ENCODE measurements around the gene GSAP.

Gene GSAP

DNA sequence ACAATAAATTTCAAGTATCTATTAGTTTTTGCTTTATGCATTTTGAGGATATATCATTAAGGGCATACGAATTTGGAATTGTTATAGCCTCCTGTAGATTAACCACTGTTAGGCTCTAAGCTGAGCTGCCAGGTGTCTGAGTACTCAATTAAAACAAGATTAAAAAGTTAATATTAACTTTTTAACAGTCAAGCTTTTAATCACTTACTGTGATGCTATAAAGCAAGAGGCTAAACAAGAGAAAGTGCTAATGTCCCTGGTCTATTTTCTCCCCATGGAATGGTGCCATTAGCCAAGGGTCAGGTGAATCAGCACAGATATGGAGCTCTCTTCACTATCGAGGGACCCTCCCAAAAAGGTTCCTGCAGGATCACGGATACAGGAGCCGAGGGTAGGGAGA, 9.7 kb downstream of the GSAP start:
- DNase-seq, result no peak

DNA sequence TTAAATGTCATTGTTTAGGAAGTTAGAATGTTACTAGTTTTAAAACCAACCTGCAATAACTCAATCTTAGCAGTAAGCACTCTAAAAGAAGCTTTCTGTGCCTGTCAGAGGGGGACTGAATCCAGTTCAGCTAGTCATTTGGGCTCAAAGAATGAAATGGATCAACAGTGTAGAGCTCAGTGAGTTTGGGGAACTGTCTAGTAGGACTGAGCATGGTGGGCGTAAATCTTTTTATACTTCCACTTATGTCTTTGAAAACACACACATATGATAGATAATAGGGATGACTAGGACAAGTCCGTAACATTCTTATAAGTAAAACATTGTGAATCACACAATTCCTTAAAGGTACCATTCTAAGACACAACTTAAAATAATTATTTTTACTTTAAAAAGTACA, 11.5 kb downstream of the GSAP start:
- no peak for DNase-seq

DNA sequence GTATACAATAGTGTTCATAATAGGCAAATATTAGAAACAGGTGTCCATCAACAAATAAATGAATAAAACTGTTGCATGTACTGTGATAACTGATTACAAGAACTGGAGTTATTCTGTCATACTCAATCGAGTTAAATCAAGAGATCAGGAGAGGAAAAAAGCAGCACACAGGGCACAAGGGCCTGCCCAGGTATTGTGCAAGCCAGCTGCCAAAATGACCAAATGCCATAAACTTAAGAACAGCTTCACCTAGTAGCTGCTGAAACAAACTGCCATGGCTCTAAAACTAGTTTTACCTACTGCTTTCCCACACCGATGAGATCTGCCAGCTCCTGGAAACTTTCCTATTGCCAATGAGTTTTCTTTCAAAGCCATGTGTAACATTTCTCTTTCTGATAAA, 12.2 kb downstream of the GSAP start:
- no peak for DNase-seq

DNA sequence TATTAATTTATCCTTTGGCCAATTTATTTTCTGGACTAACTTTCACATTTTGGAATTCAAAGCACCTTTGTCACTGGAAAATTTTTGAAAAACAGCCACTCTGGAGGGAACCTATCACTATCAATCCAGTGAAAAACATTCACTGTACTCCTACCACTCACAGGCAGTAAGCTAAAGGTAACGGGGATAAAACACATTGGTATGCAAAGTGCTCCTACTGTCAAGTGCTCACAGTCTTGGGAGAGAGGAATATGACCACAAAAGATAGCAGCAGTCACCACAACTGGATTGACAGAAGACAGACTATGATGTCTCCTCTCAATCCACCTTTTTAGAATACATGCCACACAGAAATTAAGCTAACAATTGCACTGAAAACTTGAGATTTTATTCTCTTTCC, 13.3 kb downstream of the GSAP start:
- DNase-seq, result no peak

DNA sequence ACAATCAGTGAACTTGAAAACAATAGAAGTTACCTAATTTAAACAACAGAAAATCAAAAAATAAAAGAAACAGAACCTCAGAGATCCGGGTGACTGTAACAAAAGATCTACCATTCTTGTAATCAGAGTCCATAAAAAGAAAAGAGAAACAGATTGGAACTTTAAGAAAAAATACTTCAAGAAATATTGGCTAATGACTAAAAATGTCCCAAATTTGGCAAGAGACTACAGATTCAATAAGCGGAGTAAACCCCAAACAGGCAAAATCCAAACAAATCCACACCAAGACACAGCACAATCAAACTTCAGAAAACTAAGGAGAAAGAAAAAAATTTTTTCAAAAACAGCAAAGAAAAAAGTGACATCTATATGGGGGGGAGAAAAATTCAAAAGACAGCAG, 15.1 kb downstream of the GSAP start:
- no peak for DNase-seq

DNA sequence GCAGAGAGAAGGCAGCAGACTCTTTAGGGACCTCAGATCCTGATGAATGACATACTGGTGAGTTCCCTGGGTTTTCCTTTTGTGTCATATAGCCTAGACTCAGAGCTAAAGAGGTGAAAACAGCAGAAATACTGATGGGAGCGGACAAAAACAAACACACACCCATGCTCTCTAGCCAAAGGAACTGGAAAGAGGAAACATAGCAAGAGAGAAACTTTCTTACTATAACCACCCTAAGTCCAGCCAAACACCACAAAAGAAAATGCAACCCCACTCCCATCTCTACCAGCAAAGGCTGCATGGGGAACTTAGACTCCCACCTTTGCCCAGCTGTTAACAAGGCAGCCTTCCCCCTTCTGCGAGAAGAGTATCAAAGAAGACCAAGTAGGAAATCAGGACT, 16.3 kb downstream of the GSAP start:
- no peak for DNase-seq

DNA sequence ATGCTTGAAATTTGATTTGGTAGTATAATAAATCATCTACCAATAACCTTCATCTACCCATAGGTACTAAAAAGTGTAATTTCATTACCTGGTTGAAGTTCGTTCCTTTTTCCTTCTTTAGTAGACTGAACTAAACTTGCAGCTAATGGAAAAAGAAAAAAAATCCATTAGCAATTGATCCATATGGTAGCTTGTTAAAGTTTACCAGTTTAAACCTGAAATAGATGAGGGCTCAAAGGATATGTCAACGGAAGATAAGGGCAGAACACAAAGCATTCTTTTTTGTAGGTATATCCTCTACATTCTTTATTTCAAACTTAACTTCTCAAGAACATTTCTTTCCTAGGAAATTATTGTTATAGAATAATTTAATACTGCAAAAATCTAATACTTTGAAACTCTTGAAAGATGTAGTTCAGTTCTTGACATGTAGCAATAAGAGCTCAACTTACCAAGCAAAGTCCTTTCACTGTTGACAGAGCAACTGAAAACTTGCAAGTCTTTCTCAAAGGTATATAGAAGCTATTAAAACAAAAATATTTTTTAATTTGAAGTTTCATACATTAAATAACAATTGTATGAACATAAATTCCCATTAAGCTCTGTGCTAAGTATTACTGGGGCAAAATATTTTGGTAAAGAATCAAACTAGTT, 19.1 kb downstream of the GSAP start:
- no peak for DNase-seq

DNA sequence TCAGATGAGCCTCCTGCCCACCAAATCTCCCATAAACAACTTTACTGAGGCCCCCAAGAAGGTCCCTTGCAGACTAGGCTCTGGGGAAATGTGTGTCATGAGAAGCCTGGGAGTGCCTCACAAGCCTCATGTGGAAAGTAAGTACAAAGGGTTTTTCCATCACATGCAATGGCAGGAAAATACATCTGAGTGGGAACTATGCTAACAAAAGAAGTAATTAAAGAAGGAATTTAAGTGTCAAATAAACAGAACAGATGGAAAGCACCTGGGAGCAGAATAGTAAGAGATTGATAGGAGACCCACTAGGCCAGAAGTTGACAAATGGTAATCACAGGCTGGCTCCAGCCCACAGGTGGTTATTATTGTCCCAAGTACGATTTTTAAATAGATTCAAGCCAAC, 20.5 kb downstream of the GSAP start:
- DNase-seq, result no peak

DNA sequence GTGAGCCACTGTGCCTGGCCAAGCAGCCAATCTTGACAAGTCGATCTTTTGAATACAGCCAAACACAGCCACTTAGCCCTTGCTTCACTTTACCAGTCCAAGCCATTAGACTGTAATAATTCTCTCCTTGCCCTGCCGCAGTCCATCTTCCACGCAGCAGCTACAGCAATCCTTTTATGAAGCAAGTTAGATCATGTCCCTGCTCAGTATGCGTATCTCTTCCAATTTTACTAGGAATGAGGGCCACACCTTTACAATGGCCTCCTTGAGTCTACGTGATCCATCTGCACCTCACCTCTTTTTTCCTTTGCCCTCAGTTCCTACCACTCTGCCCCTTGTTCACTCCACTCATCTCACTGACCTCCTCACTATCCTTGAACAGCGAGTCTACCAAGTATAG, 22.2 kb downstream of the GSAP start:
- no peak for DNase-seq

DNA sequence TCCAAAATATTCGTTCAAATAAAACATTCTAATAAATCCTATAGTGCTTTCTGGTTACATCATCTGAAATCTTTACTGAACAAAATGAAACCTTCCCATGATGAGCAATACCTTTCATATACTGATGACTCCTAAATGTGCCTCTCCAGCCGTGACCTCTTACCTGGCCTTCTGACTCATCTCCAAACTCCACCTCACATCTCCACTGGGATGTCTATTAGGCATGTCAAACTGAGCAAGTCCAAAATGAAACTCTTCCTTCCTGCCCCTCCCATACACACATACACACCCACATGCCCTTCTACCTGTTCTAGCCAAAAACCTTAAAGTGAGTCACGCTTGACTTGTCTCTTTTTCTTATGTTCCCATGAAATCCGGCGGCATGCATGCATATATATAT, 22.9 kb downstream of the GSAP start:
- no peak for DNase-seq

DNA sequence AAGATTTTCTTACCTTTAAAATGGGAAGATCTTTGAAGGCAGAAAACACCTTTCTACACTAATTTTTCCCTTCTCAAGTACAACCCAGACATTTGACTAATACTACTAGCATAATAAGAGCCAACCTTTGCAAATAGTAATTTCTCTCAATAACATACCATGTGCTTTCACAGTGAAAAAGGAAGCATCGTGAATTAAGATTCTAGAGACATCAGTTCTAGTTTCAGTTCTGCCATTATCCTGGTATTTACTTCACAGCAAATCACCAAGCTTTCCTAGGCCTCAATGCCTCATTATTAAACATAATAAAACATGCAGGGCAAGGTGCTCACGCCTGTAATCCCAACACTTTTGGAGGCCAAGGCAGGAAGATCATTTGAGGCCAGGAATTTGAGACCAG, 24.9 kb downstream of the GSAP start:
- DNase-seq, result no peak

DNA sequence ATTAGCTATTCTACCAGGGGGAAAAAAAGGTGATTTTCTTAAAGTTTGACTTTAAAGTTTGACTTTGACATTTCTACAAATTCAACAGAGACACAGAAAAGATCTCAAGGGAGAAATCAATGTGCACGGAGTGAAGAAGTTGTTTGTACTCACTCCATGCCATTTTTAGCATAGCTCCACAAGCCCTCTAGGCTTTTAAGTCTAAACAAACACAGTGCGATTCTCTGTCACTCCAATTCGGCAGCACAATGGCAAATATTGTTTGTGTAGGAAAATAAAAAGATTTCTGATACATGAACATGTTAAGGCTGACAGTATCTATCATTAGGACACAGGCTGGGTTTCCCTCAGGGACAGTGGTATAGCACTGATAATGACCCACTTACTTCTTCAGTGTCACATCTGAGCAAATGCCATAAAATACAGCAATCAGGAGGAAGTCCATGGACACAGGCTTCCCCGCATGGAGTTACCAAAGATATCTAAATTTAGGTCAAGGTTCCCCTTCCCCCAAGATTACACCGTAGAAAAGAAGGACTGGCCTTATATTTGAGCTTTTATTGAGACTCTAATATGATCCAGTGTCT, 28.0 kb downstream of the GSAP start:
- DNase-seq, result no peak

DNA sequence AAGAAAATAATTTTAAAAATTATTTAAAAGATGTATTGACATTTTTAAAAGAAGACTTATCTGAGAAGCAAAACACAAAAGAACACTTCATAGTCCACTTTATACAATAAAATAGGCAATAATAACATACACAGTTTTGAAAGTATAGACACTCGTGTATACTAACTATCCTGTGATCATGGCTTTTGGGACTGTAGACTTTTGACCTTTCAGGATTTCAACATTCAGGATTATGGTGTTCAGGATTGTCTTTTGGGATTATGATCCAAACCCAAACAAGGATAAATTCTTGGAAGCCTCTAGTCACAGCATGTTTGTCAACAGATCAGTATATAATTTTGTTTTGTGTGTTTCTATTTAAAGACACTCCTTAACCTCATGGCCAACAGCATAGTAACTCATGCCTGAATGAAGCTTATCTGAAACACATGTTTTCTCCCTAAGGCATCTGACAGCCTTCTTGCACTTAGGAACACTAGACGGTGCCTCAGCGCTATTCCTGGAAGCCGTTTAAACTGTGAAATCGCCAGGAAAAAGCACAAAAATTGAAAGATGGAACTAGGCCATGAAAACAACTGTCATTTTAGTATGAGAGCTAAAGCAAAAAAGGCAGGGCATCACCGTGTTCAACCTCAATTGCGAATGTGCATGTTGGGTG, 29.9 kb downstream of the GSAP start:
- no peak for DNase-seq

DNA sequence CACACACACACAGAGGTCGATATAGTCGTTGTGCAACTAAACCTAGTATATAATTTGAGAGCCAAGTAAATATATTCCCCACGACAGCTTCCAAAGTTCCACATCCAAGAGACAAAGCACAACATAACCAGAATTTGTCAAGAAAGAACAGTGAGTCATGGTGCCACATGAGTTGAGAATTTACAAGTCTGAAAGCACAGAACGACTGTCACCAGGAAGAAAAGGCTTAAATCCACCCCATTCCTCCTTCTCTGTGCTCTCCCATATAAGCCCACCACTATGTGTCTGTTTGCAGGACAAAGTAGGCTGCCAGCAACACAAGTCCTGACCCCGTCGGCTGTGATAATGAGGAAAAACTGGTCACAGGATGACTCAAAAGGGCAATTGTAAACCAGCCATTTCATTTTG, 32.8 kb downstream of the GSAP start:
- DNase-seq, result no peak

DNA sequence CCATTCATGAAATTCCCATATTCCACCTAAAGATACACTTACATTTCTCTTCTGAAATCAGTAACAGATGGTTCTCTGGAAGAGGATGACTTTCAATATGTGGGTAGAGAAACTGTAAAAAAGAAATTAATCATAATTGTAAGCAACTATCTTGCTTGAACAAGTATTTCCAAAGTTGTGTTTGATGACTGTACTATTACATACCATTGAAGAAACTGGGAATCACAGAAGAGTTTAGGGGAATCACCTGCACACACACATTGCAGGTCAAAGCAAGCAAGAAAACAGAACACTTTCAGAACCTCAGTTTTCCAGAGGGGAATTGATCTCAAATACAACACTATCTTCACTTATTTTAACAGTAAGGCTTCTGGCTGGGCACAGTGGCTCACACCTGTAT, 33.6 kb downstream of the GSAP start:
- no peak for DNase-seq

DNA sequence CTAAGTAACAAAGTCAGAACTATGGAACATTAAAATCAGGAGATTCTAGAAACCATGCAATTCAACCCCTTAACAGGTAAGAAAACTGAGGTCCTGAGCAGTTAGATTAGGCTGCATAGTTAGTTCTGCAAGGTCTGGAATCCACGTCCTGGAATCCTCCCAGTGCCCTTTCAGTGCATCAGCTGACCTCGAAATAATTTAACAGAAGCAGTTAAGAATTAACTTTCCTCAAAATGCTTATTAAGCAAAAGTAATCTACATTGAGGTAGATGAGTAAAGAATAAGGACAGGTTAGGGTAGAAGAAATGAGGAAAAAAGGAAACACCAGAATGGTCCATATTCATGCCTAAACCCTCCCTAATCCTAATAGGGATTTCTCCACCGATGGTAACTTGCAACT, 37.6 kb downstream of the GSAP start:
- no peak for DNase-seq

DNA sequence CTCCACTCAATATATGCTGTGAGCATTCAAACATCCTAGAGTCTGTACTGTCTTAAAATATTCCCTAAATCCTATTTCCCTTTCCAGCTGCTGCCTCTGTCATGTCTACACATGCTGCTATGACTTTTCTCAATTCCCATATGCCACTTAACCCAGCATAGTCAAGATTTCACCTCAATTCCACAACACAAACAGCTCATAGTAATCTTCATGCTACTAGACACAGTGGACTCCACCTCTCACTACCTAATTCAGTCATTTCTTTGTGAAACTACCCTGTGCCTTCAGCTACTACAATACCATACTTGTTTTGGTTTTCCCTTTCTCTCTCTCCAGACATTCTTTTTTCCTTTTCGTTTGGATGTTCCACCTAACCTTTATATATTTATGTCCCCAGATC, 45.5 kb downstream of the GSAP start:
- no peak for DNase-seq

DNA sequence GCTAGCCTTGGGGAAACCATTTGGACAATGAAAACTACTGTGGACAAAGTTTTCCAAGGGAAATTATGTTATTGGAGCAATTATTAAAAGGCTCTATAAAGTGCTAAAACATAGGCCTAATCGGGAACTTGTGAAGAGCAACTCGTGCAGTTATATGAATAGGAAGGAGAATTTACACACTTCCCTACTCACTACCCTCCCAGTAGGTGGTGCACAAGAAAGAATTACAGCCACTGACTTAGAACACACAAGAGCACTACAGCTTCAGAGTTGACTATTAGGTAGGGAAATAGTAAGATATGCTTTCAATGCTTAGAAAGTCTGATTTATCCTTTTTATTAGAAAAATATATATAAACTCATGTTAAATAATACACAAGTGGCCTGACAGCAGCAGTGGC, 47.2 kb downstream of the GSAP start:
- DNase-seq, result no peak

DNA sequence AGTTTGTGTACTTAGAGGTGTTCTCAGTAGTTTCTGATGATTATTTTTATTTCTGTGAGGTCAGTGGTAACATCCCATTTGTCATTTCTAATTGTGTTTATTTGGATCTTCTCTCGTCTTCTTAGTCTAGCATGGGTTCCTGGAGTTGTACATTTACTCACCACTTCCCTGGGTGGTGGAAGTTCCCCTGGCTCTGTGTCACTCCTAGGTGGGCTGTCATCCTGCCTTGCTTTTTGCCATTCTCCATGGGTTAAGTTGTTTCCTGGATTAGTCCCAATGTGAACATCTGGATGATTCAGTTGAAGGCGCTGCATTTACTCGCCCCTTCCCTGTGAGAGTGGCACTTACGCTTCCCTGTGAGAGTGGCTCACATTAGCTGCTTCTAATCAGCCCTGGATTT, 48.2 kb downstream of the GSAP start:
- no peak for DNase-seq

DNA sequence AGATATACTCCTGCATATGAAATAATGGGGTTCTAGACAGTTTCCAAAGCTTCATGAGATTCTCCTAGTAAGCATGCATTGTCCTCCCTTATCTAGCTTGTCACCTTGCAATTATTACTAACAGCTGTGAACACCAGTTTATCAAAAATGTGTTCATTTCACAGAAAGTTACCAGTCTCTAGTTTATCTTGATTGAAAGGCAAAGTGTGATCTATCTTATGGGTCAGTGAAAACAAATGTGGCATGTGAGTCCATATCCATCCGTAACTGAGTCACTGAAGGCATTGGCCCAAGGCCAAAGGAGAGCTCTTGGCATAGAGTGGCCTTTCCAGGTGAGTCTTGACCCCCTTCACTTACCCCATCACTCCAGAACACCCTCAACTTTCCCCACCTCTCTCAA, 53.2 kb downstream of the GSAP start:
- no peak for DNase-seq

DNA sequence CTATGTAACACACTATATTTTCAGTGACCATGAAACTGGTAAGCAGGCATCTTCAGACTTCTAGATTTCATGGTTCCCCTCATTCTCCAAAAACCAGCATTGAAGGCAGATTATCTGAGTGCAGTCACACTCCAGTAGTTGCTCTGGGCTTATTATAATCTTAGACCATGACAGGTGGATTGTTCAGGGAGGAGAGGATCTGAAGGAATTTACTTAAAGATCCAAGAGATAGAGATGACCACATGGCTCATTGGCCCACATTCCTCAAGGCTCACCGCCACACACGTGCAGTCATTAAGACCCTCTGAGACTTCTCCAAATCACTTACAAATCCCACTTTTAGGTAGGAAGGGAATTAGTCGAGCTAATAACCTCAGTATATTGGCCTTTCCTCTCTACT, 55.2 kb downstream of the GSAP start:
- DNase-seq, result no peak

DNA sequence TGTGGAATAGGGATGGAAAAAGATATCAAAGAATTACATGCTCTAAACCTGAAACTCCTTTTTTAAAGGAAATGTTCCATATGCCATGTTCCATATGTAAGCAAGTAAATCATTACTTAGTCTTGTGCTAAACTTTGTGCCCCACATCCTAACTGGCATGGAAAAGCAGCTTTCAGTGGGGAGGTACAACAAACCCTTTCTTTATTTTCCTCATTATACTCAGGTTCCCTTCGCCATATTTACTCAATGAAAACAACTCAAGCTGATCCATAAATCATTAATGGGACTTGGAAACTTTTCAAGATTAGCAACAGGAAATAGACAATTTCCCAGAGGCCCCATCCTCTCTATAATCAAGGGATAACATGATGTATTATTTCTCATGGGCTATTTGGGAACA, 56.0 kb downstream of the GSAP start:
- no peak for DNase-seq

DNA sequence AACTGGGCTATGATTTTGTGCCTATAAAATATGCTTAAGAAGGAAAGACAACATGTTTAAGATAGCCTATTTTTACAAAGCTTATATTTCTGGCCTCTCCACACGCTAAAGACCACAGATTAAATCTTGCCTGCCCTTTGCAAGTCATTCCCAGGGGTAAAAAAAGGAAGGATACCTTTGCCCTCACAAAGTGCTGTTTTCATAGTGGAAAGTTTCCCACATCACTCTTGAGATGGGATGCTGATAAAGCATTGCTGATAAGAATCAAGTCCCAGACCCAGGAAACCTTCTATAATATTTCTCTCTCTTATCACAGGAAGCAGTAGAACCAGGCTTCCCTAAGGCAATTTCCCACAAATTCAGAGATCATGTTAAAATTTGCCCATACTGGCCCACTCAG, 56.5 kb downstream of the GSAP start:
- no peak for DNase-seq

DNA sequence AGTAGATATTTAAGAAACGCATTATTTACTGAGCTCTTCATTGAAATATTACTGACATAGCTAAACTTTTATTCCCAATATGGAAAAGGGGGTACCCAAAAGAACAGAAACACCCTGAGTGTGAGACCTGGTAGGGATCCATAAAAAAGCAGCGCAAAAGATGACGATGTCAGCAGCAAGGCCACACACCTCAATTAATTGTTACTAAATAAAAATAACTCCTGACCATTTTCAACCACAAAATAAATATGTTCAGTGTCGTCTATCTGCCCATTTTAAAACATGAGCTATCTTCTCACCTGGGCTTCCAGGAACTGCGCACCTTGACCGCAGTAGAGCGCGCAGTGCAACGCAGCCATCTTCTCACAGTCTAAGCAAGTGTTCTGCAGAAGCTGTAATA, 61.2 kb downstream of the GSAP start:
- no peak for DNase-seq

DNA sequence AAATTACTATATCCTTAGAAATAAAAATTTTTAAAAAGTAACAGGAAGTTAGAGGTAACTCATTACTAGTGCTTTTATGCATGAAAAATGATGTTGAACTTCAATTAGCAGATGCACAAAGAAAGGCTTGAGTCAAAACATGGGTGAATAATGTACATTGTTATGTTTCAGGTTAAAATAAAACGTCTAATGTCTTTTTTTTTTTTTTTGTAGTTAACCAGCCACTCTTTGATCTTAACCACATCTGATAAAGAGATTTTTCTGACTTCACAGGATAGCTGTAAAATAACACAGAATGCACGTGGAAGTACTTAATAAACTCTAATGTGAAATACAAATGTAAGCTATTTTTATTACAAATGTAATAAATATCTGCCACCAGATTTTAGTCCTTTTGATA, 61.7 kb downstream of the GSAP start:
- no peak for DNase-seq
